ENCODE data around the gene IGSF10.

The IGSF10 gene

GRCh38 chr3:151412989-151413388 is 47.9 kb downstream of the IGSF10 start:
- DNase-seq = no peak

All from activated CD4-positive, alpha-beta T cell treated with anti-CD3 and anti-CD28 coated beads, Interleukin-2, Interleukin-6, amounts not matched to agents 100 ng/mL and 50 ng/mL, durations not matched to agents 16 hours and 8 hours (primary cell).